ENCODE measurements around the gene FCHO2.

Gene FCHO2

GRCh38 chr5:73126957-73127356 lies 171.1 kb downstream of the FCHO2 start:
- H3K27me3 ChIP-seq (ENCODE audit: insufficient read depth, low read length, poor library complexity, severe bottlenecking): no peaks in the 10 kb centered on the region
- H3K9ac ChIP-seq (ENCODE audit: low read depth, low read length, poor library complexity, severe bottlenecking): no peak overlapping the region
- no peak overlapping the region for H3K4me3 ChIP-seq (ENCODE audit: low read length, poor library complexity, severe bottlenecking)
- no peaks in the 10 kb centered on the region for H3F3A ChIP-seq (ENCODE audit: low read depth)
- no peaks in the 10 kb centered on the region for H3K4me1 ChIP-seq (ENCODE audit: insufficient read depth, low read length, poor library complexity, severe bottlenecking)
- no peaks in the 10 kb centered on the region for H3K79me2 ChIP-seq (ENCODE audit: insufficient read depth, low read length)
- H3K9me3 ChIP-seq (ENCODE audit: insufficient read depth, low read depth, low read length): no peaks in the 10 kb centered on the region
- no peaks in the 10 kb centered on the region for H4K20me1 ChIP-seq (ENCODE audit: insufficient read depth, low read length, poor library complexity, severe bottlenecking)
- no peaks in the 10 kb centered on the region for H3K36me3 ChIP-seq (ENCODE audit: insufficient read depth, low read length)
- TF ChIP-seq EZH2phosphoT487 (IDR thresholded peaks at IDR 0.05; ENCODE audit: borderline replicate concordance): no peak
- no peaks in the 10 kb centered on the region for H3K9me2 ChIP-seq (replicated peaks; ENCODE audit: low read depth, low read length)
- H2AFZ ChIP-seq (ENCODE audit: low read length): no peak overlapping the region
- H3K4me2 ChIP-seq (ENCODE audit: low read depth, low read length, poor library complexity, severe bottlenecking): no peak overlapping the region

- Histone ChIP-seq H3K9me3 (ENCODE audit: insufficient read depth, low read depth, low read length) (no peaks in the 10 kb centered on the region), H3K79me2 (ENCODE audit: insufficient read depth, low read length) (no peaks in the 10 kb centered on the region), H3K4me3 (ENCODE audit: low read length, poor library complexity, severe bottlenecking) (no peak overlapping the region), H3K36me3 (ENCODE audit: insufficient read depth, low read length) (no peaks in the 10 kb centered on the region), H3K4me1 (ENCODE audit: insufficient read depth, low read length, poor library complexity, severe bottlenecking) (no peaks in the 10 kb centered on the region), H4K20me1 (ENCODE audit: insufficient read depth, low read length, poor library complexity, severe bottlenecking) (no peaks in the 10 kb centered on the region), H3K4me2 (ENCODE audit: low read depth, low read length, poor library complexity, severe bottlenecking) (no peak overlapping the region), H3K9ac (ENCODE audit: low read depth, low read length, poor library complexity, severe bottlenecking) (no peak overlapping the region), H3K9me2 (replicated peaks; ENCODE audit: low read depth, low read length) (no peaks in the 10 kb centered on the region), H2AFZ (ENCODE audit: low read length) (0 out of 2 replicates have a peak overlapping the region, but pooled peaks have one; percentile 19), H3K27me3 (ENCODE audit: insufficient read depth, low read length, poor library complexity, severe bottlenecking) (no peaks in the 10 kb centered on the region), H3F3A (ENCODE audit: low read depth) (no peaks in the 10 kb centered on the region)
- TF ChIP-seq EZH2phosphoT487 (IDR thresholded peaks at IDR 0.05; ENCODE audit: borderline replicate concordance) (no peak), CTCF (conservative IDR thresholded peaks at IDR 0.05; ENCODE audit: low read length) (no peak)
Observed at GRCh38 chr5:73129143-73129542, 173.3 kb downstream of the FCHO2 start.

- no peaks in the 10 kb centered on the region for H3K9me2 ChIP-seq (replicated peaks; ENCODE audit: low read depth, low read length)
- H3K9me3 ChIP-seq (ENCODE audit: insufficient read depth, low read depth, low read length): no peaks in the 10 kb centered on the region
- no peaks in the 10 kb centered on the region for H3K27me3 ChIP-seq (ENCODE audit: insufficient read depth, low read length, poor library complexity, severe bottlenecking)
- H2AFZ ChIP-seq (ENCODE audit: low read length): no peak overlapping the region
- H3F3A ChIP-seq (ENCODE audit: low read depth): no peaks in the 10 kb centered on the region
- H3K9ac ChIP-seq (ENCODE audit: low read depth, low read length, poor library complexity, severe bottlenecking): no peak overlapping the region
- TF ChIP-seq CTCF (conservative IDR thresholded peaks at IDR 0.05; ENCODE audit: low read length) (no peak), EZH2phosphoT487 (IDR thresholded peaks at IDR 0.05; ENCODE audit: borderline replicate concordance) (no peak)
- no peaks in the 10 kb centered on the region for H3K79me2 ChIP-seq (ENCODE audit: insufficient read depth, low read length)
- no peak overlapping the region for H3K4me2 ChIP-seq (ENCODE audit: low read depth, low read length, poor library complexity, severe bottlenecking)
- H3K4me3 ChIP-seq (ENCODE audit: low read length, poor library complexity, severe bottlenecking): no peak overlapping the region
- H3K36me3 ChIP-seq (ENCODE audit: insufficient read depth, low read length): no peaks in the 10 kb centered on the region
- H4K20me1 ChIP-seq (ENCODE audit: insufficient read depth, low read length, poor library complexity, severe bottlenecking): no peaks in the 10 kb centered on the region
- no peaks in the 10 kb centered on the region for H3K4me1 ChIP-seq (ENCODE audit: insufficient read depth, low read length, poor library complexity, severe bottlenecking)
Observed at GRCh38 chr5:73130811-73131210, 175.0 kb downstream of the FCHO2 start.

GRCh38 chr5:73131711-73132425 lies 176.0 kb downstream of the FCHO2 start:
- H3K27me3 ChIP-seq (ENCODE audit: insufficient read depth, low read length, poor library complexity, severe bottlenecking): no peaks in the 10 kb centered on the region
- H3K4me3 ChIP-seq (ENCODE audit: low read length, poor library complexity, severe bottlenecking): no peak overlapping the region
- H3K9me2 ChIP-seq (replicated peaks; ENCODE audit: low read depth, low read length): no peaks in the 10 kb centered on the region
- H3F3A ChIP-seq (ENCODE audit: low read depth): no peaks in the 10 kb centered on the region
- H3K9me3 ChIP-seq (ENCODE audit: insufficient read depth, low read depth, low read length): no peaks in the 10 kb centered on the region
- no peaks in the 10 kb centered on the region for H3K36me3 ChIP-seq (ENCODE audit: insufficient read depth, low read length)
- no peaks in the 10 kb centered on the region for H3K79me2 ChIP-seq (ENCODE audit: insufficient read depth, low read length)
- no peaks in the 10 kb centered on the region for H3K4me1 ChIP-seq (ENCODE audit: insufficient read depth, low read length, poor library complexity, severe bottlenecking)
- H2AFZ ChIP-seq (ENCODE audit: low read length): no peak overlapping the region
- H3K4me2 ChIP-seq (ENCODE audit: low read depth, low read length, poor library complexity, severe bottlenecking): no peak overlapping the region
- TF ChIP-seq EZH2phosphoT487 (IDR thresholded peaks at IDR 0.05; ENCODE audit: borderline replicate concordance) (no peak), CTCF (conservative IDR thresholded peaks at IDR 0.05; ENCODE audit: low read length) (no peak)
- no peaks in the 10 kb centered on the region for H4K20me1 ChIP-seq (ENCODE audit: insufficient read depth, low read length, poor library complexity, severe bottlenecking)
- H3K9ac ChIP-seq (ENCODE audit: low read depth, low read length, poor library complexity, severe bottlenecking): no peak overlapping the region

Data from Loucy (cell line).